Urothelium cell line (cell line): ENCODE measurements around the gene STRADA.
A peak's percentile ranks its signal among the peaks of the same experiment; 100 is the strongest.

Experiments used
- DNase-seq: peaks from one replicate; pipeline ENCODE4 v3.0.0; 2011; ENCODE audit warnings: low spot score, mixed read lengths
- FAIRE-seq: peaks from 2 replicates; lab custom pipeline; 2011; peaks lifted over from hg19 to GRCh38; lab: Jason Lieb, UNC

Gene STRADA

GRCh38 chr17:63688396-63689020 is 53.1 kb downstream of the STRADA start:
- FAIRE-seq: no peak

GRCh38 chr17:63686138-63686685 is 55.4 kb downstream of the STRADA start:
- DNase-seq (no peak), FAIRE-seq (no peak)

More at GRCh38 chr17:63688396-63689020, 53.1 kb downstream of the STRADA start:
- no peak for DNase-seq

- FAIRE-seq: no peak
Measured at GRCh38 chr17:63685578-63685977, 56.0 kb downstream of the STRADA start.

GRCh38 chr17:63685041-63685440 is 56.6 kb downstream of the STRADA start:
- DNase-seq: no peak
- no peak for FAIRE-seq

More at GRCh38 chr17:63685578-63685977, 56.0 kb downstream of the STRADA start:
- no peak for DNase-seq

- FAIRE-seq (no peak), DNase-seq (no peak)
Measured at GRCh38 chr17:63682981-63683380, 58.6 kb downstream of the STRADA start.

GRCh38 chr17:63682441-63682840 is 59.2 kb downstream of the STRADA start:
- DNase-seq (no peak), FAIRE-seq (no peak)

- DNase-seq: no peak
- no peak for FAIRE-seq
Measured at GRCh38 chr17:63681530-63681929, 60.1 kb downstream of the STRADA start.

- no peak for DNase-seq
- FAIRE-seq: no peak
Measured at GRCh38 chr17:63680700-63681099, 60.9 kb downstream of the STRADA start.

- FAIRE-seq (no peak), DNase-seq (no peak)
Measured at GRCh38 chr17:63679214-63679613, 62.4 kb downstream of the STRADA start.

- DNase-seq (no peak), FAIRE-seq (no peak)
Measured at GRCh38 chr17:63676584-63676983, 65.0 kb downstream of the STRADA start.

- DNase-seq (peak; percentile 70), FAIRE-seq (no peak)
Measured at GRCh38 chr17:63675607-63676546, 65.7 kb downstream of the STRADA start.

GRCh38 chr17:63675231-63675606 is 66.4 kb downstream of the STRADA start:
- no peak for DNase-seq
- no peak for FAIRE-seq

- DNase-seq (no peak), FAIRE-seq (no peak)
Measured at GRCh38 chr17:63672856-63673255, 68.7 kb downstream of the STRADA start.

GRCh38 chr17:63665527-63666214 is 75.9 kb downstream of the STRADA start:
- no peak for FAIRE-seq
- DNase-seq: no peak

- FAIRE-seq: no peak
- DNase-seq: no peak
Measured at GRCh38 chr17:63659850-63660249, 81.7 kb downstream of the STRADA start.

- DNase-seq: no peak
- FAIRE-seq: no peak
Measured at GRCh38 chr17:63658366-63658765, 83.2 kb downstream of the STRADA start.

- DNase-seq: no peak
- no peak for FAIRE-seq
Measured at GRCh38 chr17:63657786-63658185, 83.8 kb downstream of the STRADA start.

- FAIRE-seq (no peak), DNase-seq (no peak)
Measured at GRCh38 chr17:63653050-63653449, 88.5 kb downstream of the STRADA start.
